Activated T-cell treated with anti-CD3 and anti-CD28 coated beads for 24 hours (primary cell): ENCODE measurements around the gene PCBP3.

Experiments
- DNase-seq: peaks from one replicate; pipeline ENCODE4 v3.0.0-alpha.2; 2020; ENCODE audit warnings: low read depth

The PCBP3 gene

DNA sequence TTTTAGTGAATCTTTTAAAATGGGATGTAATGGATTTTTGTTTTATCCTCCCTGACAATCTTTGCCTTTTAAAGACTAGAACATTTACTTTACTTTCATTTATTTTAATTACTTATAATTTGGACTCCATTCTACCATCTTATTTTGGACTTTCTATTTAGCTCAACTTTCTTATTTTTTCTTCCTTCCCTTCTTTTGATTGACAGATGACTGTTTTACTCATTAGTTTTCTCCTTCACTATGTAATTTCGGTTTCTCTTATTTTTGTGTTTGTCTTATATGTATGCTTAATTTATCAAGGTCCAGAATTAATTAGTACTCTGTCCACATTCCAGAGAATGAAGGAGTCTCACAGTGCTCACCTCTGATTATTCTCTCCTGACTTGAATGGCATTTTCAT lies 109.9 kb downstream of the PCBP3 start:
- DNase-seq = no peak

DNA sequence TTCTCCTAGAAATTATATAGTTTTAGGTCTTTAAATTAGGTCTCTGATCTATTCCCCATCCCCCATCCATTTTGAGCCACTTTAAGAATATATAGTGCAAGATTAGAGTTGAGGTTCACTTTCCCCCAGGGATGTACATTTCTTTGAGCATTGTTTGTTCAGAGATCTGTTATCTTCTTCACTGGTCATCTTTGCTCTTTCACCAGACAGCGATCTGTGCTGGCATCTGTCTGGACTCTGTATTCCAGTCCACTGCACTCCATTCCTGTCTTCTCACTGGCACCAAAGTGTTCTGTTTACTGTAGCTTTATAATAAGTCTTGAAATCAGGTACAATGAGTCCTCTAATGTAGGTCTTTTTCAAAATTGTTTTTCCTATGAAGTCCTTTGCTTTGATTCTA lies 112.5 kb downstream of the PCBP3 start:
- DNase-seq = no peak

DNA sequence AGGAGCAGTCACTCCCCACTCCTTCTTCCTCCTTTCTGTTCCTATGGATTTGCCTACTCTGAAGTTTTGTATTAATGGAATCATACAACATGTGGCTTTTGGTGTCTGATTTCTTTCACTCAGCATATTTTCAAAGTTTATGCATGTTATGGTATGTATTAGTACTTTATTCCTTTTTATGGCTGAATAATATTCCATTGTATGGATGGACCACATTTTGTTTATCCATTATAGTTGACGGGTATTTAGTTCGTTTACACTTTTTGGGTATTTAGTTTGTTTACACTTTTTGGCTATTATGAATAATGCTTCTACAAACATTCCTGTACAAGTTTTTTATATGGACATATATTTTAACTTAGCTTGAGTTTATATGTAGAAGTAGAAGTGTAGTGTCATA lies 113.1 kb downstream of the PCBP3 start:
- DNase-seq = no peak

DNA sequence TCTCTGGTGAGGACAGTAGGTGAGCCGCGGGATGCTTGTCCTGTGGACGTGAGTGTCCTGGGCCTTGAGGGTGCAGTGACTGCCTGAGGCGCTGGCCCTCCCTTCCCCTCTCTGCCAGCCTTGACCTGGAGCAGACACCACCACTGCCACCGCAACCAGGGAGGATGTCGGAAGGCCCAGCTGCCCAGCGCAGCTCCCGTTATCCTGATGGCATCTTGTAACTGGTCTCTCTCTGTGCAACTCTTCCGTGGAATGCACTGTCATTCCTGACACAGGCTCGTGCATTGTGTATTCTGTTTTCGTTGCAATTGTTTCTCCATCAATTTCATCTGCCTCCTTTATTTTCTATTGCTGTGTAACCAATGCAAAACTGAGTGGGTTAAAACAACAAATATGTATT lies 118.2 kb downstream of the PCBP3 start:
- DNase-seq = no peak

DNA sequence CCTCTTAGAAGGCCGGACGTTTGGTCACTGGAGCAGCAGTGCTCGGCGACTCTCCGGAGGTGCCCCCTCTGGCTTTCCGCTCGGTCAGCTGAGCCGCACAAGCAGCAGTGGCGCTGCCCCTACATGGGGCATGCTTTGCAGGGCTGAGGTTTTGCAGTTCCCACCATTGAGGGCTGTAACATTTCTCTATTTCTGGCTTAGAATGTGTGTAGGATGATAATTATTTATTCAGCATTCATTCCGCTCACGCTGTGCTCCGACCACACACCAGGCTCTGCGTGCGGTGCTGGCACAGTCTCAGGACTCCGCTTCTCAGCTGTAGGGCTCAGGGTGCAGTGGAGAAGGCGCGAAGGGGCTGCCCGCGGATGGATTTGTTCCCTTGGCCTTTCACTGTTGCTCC lies 119.5 kb downstream of the PCBP3 start:
- no peak for DNase-seq

DNA sequence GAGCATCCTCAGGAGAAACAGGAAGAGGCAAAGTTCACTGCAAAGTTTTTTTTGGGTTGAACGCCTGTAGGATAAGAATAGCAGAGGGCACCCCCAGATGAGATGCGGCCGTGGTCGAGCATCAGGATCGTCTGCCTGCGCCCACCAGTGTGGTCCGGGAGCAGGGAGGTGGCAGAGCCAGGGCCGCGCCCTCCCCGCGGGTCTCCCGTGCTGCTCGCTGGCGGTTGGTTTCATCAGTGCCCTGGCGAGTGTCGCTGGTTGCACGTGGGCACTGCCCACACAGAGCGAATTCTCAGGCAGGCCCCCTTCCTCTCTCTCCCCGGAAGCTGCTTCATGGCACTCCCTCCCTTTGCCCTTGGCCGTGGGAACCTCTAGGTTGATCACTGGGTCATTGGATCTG lies 120.0 kb downstream of the PCBP3 start:
- DNase-seq = no peak

DNA sequence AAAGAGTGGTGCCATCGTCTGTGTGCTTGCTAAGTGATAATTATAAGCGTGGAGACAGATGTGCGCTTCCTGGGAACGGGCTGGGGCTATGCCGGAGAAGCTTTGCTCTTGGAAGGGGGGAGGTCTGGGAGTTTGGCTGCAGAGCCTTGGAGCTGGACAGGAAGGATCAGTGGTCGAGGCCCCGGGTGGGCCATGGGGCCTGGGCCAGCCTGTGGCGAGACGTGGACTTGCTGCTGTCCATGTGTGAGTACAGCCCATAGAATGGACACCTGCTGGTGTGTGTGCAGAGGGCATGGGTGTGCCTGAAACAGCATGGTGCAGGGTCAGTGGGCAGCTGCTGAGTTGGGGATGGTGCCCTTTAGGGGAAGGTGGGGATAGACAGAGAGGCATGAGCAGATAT lies 121.3 kb downstream of the PCBP3 start:
- no peak for DNase-seq

DNA sequence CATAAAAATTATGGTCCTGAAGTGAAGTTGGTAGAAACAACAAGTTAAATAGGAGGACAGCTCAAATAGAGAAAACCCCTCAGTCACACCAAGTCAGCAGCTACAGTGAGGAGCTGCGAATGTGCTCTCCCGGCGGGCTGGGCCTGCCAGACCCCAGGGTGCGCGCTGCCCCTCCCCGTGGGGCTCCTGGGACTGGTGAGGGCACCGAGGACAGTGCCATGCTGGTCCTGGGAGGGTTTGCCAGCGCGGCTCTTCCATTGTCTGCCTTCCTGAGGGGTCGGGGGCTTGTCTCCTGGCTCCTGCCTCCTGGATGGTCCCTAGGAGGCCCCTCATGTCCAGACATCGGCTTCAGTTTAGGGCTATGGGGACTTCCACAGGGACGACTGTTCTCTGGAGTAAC lies 121.8 kb downstream of the PCBP3 start:
- no peak for DNase-seq

DNA sequence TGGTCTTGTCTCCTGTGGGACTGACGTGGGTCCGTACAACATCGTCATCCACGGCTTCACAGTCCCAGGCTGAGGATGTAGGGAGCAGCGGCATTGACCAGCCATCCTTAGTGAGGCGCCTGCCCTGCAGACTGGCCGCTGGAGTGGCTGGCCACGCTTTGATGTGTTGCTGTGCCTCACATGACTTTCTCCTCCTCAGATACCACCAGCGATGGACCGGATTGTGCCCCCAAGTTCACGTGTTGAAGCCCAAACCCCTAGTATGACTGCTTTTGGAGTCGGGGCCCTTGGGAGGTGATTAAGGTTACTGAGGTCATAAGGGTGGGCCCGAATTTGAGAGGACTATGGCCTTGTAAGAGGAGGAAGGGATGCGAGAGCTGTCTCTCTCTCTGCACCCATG lies 122.5 kb downstream of the PCBP3 start:
- DNase-seq = no peak

DNA sequence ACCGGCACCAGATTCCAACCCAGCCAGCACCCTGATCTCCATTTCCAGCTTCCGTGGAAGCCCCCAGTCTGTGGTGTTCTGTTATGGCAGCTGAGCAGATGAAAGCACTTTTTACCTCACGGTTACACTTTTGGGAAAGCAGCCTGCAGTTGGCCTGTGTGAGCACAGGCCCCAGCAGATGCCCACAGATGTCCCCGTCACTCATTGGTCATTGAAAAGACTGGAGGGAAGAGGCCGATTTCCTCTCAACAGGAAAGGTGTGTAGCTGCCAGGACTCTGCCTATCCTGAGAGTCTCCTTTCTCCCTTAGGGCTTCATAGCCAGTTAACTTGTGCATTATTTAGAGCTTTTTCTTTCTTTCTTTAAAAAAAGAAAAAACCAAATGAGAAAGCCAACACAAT lies 123.0 kb downstream of the PCBP3 start:
- no peak for DNase-seq

DNA sequence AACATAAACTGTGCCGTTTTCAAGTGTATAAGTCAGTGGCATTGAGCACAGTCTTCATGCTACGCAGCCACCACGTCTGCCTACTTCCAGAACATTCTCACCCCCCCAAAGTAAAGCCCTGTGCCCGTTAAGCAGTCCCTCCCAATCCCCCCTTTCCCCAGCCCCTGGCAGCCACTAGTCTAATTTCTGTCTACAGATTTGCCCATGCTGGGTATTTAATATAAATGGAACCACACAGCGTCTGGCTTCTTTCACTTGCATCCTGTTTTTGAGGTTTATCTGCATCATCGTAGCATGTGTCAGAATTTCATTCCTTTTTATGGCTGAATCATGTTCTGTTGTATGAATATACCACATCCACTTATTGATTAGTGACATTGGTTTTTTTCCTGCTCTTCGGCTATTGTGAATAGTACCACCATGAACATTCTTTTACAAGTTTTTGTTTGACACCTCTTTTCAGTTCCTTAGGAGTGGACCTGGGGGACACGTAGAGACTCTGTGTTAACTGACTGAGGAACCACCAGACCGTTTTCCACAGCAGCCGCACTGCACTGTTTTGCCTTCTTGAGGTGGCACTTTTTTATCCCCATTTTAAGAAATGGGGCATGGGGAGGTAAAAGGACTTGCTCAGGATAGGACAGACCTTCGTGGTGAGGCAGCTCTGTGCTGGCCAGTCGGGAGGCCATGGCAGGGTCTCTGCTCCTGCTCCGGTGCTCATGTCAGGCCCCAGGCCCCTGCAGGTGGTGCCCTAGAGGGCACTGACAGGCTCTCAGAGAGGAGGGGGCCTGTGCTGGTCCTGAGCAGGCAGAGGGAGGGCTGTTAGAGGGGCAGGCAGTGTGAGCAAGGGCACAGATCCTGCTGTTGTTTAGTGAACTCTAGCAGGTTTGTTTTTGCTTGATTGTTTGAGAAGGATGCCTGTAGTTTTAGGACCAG lies 123.8 kb downstream of the PCBP3 start:
- no peak for DNase-seq

DNA sequence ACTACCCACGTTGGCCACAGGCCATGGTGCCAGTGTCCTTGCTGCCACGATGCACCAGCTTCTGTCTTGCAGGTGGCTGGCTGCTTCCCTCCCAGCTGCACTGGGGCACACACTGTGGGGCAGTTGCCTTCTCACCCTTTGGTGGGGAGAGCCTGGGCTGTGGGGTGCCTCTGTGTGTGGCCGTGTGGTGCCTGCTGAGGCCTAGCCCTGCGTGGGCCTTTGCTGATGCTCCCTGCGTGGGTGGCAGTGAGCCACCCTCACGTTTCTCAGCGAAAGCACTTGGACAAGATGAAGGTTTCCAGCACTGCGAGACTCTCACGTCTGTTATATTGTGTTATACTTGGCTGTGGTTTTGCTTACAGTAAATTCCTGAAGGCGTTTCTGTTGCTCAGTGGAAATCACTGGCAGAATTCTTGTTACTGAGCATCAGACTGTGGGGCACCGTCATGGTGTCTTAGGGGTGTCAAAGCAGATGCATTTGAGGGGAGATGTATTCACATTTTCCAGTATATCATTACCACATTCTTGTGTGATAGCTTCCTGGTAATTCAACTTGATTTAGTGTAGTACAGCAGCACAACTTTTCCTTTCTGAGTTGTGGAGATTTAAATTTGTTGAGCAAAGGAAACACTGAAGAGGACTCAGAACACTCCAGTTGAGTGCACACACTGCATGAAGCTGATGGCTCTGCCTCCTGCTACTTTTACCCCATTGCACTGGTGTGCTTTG lies 124.7 kb downstream of the PCBP3 start:
- DNase-seq = peak; percentile 55

DNA sequence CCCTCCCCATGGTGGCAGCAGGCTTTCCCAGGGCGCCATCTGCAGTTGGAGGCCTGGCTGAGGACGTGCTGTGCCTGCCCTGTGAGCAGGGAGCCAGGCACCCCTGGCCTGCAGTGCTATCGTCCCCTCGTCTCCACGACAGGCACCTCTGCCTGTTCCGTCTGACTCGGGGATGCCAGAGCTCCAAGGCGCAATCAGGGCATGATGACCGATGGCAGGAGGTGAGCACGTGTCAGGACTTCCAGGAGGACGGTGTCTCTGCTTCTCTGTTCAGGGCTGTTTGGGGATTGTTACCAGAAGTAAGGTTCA lies 125.2 kb downstream of the PCBP3 start:
- no peak for DNase-seq

DNA sequence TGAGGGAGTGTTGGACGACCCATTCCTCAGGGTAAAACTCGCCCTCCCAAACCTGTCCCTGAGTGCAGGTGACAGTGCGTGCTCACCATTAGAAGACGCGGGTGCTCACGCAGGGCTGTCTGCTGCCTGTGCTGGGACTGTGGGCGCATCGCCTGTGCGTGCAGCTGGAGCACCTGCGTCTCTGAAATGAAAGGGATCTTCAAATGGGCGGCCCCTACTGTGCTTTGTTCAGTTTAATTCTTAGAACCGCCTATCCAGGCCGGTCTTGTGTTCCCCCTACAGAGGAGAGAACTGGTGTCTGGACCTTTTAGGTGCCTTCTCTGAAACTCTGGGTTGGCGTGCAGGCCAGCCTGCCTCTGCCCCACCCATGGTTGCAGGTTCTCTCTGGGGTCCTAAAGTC lies 125.8 kb downstream of the PCBP3 start:
- DNase-seq = no peak

DNA sequence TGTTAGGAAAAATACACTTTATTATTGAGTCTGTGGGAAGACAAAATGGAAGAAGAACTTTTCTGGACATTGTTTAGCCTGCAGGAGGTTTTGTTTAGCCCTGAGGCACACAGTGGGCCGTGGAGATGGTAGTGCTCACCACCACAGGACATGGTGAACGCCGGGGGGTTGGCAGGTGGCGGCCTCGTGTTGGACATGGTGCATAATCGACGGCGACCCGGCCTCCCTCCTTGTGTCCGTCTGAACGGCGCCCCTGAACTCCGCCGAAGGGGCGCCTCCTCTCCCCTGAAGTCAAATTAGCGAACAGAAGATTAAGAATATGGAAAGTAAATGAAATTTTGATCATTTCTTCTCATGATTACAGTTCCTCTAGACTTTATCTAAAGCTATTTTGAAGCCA lies 126.4 kb downstream of the PCBP3 start:
- DNase-seq = no peak

DNA sequence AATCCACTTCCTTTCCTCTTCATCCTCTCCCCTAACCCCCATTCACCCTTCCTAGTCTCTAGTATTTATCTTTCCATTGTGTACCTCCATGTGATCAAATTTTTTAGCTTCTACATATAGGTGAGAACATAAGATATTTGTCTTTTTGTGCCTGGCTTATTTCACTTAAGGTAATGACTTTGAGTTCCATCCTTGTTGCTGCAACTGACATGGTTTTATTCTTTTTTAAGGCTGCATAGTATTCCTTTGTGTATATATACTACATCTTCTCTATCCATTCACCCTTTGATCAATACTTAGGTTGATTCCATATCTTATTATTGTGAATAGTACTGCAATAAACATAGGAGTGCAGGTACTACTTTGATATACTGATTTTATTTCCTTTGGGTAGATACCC lies 128.7 kb downstream of the PCBP3 start:
- no peak for DNase-seq

DNA sequence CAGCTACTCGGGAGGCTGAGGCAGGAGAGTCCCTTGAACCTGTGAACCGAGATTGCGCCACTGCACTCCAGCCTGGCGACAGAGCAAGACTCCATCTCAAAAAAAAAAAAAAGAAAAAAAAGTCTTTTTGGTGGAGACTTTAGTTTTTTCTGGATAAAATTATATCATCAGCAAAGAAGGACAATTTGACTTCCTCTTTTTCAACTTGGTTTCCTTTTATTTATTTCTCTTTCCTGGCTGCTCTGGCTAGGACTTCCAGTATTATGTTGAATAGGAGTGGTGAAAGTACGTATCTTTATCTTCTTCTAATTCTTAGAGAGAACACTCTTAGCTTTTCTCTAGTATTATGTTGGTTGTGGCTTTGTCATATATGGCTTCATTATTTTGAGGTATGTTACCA lies 130.8 kb downstream of the PCBP3 start:
- DNase-seq = no peak

DNA sequence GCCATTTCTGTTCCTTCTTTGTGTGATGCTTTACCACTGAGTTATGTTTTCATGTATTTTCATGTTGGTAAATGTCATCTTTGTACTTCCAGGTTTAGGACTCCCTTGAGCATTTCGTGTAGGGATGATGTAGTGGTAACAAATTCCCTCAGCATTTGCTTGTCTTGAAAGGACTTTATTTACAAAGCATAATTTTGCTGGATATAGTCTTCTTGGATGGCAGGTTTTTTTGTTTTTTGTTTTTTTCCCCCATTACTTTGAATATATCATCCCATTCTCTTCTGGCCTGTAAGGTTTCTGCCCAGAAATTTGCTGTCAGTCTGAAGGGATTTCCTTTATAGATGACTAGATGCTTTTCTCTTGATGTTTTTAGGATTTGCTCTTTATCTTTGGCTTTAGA lies 133.4 kb downstream of the PCBP3 start:
- no peak for DNase-seq

DNA sequence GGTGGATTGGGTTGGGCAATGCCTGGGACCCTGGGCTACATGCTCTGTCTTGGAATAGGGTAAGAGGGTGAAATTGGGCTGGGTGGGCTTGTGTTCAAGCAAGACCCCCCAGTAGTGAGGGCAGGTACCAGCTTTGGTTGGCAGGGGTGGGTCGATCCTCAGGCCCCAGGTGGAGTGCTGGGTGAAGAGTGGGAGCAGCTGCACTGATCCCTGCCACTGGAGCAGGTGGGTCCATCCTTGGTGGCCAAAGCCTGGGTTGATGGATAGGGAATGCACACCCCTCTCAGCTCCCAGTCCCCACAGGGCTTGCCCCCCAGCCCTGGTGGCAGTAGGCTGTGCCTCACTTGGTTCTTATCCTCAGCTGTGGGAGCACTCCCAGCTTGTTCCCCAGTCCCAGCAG lies 135.2 kb downstream of the PCBP3 start:
- no peak for DNase-seq

DNA sequence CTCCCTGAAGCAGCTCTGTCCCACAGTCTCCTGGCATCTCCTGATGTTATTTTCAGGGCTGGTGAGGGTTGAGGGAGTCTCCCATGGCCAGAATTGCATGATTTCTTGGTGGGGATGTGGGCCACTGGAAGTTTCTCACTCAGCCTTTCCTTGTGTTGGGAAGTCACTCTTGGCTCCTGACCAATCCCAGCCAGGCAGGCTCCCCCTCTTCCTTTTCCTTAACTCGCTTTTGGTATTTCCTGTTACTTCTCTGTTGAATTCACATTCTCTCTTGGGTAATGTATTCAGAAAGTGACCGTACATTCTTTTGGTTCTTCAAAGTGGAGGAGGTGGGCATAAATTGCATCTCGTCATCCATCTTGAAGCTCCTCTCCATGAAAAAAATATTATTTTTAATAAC lies 135.7 kb downstream of the PCBP3 start:
- no peak for DNase-seq

DNA sequence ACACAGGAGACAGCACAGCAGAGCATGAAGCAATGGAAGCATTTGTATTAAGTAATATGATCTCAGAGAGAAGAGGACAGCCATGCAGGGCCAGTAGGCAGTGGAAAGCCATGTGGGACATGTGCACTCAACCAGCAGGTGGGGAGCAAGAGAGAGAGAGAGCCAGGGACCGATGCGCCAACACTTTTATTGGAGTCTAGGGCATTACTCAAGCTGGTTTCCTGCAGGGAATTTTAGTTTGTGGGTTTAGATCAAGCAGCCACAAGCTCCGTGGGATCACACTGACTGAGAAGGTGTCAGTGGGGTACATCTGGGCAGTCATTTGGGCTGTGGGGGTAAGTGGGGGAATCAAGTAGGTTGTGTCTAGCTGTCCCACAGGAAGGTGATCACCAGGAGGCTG lies 137.1 kb downstream of the PCBP3 start:
- DNase-seq = no peak

DNA sequence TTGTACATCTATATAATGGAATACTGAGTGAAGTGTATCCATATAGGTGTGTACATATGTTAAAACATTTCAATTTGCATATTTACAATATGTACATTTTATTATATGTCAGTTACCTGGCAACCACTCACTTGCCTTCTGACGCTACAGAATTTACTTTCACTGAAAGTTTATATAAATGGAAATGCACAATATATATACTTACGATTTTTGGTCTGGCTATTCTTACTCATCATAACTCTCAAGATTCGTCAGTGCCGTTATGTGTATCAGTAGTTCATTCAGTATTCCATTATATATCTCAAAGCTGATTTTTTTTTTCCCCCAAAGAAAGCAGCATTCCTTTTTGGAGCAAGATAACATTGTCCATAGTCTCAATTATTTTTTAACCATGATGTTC lies 138.2 kb downstream of the PCBP3 start:
- DNase-seq = no peak

DNA sequence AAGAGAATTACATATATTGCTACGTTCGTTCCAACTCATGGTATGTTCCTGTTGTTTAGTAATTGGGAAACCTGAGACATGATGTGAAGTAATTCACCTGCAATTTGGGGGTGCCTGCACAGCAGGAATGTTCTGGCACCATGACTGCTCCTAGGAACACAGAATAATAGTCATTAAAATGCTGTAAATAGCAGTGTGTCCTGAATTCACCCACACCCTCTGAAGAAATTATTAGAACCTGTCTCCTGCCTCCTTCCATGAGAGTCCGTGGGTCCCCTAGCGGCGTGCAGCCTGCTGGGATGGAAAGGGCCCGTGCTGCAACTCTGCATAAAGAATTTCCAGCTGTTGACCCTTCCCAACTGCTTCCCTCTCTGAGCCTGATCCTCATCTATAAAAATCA lies 143.1 kb downstream of the PCBP3 start:
- no peak for DNase-seq

DNA sequence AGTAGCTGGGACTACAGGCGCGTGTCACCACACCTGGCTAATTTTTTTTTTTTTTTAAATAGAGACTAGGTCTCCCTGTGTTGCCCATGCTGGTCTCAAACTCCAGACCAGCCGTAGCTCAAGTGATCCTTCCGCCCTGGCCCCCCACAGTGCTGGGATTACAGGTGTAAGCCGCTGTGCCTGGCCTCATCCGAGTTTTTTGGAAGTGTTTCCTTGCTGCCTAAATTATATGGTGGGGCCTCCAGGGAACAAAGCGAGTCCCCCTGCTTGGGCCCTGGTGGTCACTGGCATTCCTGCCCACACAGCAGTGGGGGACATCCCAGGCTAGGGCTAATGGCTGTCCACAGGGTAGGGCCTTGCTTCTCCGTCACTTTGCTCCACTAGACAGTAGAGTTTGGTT lies 143.8 kb downstream of the PCBP3 start:
- no peak for DNase-seq
